Measurements from ENCODE around the gene SCNN1B. TPM values are rescaled to one million over a fixed set of nuclear protein-coding genes. Genes with fewer than 3 reads are reported as not detected.

The SCNN1B gene
- total RNA-seq, 2 experiments from 2014 or later = not detected

DNA sequence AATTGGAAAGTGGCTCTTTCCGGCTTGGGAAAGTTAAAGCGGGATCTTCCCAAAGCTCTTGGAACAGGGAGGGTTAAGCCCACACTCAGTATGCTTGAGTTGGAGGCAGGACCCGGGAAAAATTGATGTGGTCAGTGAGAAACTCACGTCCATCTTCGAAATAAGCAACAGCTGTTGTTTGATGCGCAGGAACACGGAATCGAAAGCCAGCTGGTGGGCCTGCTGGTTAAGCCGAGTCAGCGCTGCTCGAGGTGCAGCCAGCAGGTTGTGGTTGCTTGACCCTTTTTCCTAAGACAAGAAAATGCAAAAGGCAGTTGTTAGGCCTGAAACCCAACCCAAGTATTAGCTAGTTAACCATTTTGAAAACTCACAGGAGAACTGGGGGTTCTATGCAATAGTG, 101.4 kb downstream of the SCNN1B start:
- H3K36me3 Mint-ChIP-seq (ENCODE audit: low read depth) = peaks cover 17% of the 10 kb centered on the region
- no peaks in the 10 kb centered on the region for H3K9me3 Mint-ChIP-seq
- DNase-seq = no peak
- no peaks in the 10 kb centered on the region for H3K27me3 Mint-ChIP-seq
- H3K4me3 Mint-ChIP-seq = no peak overlapping the region
- ChIA-PET CTCF (interaction anchor here (0.6 to 0.8 kb wide), 2 partner anchors 12 to 222 kb away, joined by 4 read pairs; no protein-coding TSS in a partner anchor), POLR2A (no interaction called here)
- no peaks in the 10 kb centered on the region for H3K4me1 Mint-ChIP-seq
- no peak overlapping the region for H3K27ac Mint-ChIP-seq

GRCh38 chr16:23406024-23406423, 103.9 kb downstream of the SCNN1B start:
- ChIA-PET CTCF (no interaction called here), POLR2A (no interaction called here)
- Mint-ChIP-seq H3K9me3 (no peaks in the 10 kb centered on the region), H3K4me3 (no peak overlapping the region), H3K4me1 (no peaks in the 10 kb centered on the region), H3K27ac (no peak overlapping the region), H3K27me3 (no peaks in the 10 kb centered on the region), H3K36me3 (ENCODE audit: low read depth) (peaks cover 16% of the 10 kb centered on the region)
- DNase-seq = no peak

- H3K9me3 Mint-ChIP-seq = no peaks in the 10 kb centered on the region
- no peaks in the 10 kb centered on the region for H3K4me1 Mint-ChIP-seq
- ChIA-PET POLR2A (no interaction called here), CTCF (no interaction called here)
- peaks cover 18% of the 10 kb centered on the region for H3K36me3 Mint-ChIP-seq (ENCODE audit: low read depth)
- H3K4me3 Mint-ChIP-seq = no peak overlapping the region
- no peaks in the 10 kb centered on the region for H3K27me3 Mint-ChIP-seq
- no peak overlapping the region for H3K27ac Mint-ChIP-seq
- no peak for DNase-seq
Observed at GRCh38 chr16:23406546-23407240, 104.6 kb downstream of the SCNN1B start.

- Mint-ChIP-seq H3K27me3 (no peaks in the 10 kb centered on the region), H3K36me3 (ENCODE audit: low read depth) (peaks cover 18% of the 10 kb centered on the region), H3K4me1 (no peaks in the 10 kb centered on the region), H3K27ac (no peak overlapping the region), H3K4me3 (no peak overlapping the region), H3K9me3 (no peaks in the 10 kb centered on the region)
- no peak for DNase-seq
- ChIA-PET POLR2A (no interaction called here), CTCF (no interaction called here)
Observed at GRCh38 chr16:23407436-23408127, 105.5 kb downstream of the SCNN1B start.

DNA sequence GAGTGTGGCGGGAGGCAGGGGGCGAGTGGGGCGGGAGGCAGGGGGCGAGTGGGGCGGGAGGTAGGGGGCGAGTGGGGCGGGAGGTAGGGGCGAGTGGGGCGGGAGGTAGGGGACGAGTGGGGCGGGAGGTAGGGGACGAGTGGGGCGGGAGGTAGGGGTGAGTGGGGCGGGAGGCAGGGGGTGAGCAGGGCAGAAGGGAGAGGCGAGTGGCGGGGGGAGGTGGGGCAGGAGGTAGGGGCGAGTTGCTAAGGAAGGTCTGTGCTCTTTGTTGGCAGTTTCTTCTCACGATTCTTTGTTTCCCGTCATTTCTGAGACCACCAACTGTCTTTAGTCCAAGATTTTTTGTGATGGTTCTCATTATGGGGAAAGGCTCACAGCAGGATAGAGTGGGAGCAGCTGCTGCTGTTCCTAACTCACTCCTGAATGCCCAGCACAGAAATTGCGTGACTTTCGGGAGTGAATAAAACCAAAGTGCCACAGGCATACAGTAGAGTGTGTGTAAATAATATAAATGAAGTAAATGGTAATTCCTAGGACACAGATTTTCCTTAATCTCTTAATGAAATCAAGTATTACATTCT, 106.2 kb downstream of the SCNN1B start:
- Mint-ChIP-seq H3K4me1 (no peaks in the 10 kb centered on the region), H3K4me3 (no peak overlapping the region), H3K27ac (no peak overlapping the region), H3K27me3 (no peaks in the 10 kb centered on the region), H3K36me3 (ENCODE audit: low read depth) (peaks cover 14% of the 10 kb centered on the region), H3K9me3 (no peaks in the 10 kb centered on the region)
- ChIA-PET CTCF (no interaction called here), POLR2A (no interaction called here)
- no peak for DNase-seq

GRCh38 chr16:23408823-23409298, 106.8 kb downstream of the SCNN1B start:
- POLR2A ChIA-PET = no interaction called here
- peaks cover 16% of the 10 kb centered on the region for H3K36me3 Mint-ChIP-seq (ENCODE audit: low read depth)
- CTCF ChIA-PET = no interaction called here

DNA sequence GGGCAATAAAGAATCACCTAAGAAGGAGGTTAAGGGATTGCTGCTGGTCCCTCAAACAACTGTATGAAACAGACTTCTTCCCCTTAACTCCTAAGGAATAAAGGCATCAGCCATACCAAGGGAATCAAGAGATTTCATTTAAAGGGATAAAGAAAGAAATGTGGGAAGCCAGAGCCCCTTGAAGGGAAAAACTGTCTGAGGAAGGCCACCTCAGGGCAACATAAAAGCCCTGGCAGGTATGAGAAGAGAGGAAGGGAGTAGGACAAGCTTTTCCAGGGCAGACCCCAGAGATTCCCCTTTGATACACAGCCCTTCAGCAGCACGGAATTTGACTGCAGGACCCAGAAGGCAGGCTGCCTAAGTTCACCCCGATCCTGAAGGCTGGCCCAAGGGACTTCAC, 107.4 kb downstream of the SCNN1B start:
- DNase-seq = no peak
- Mint-ChIP-seq H3K9me3 (no peaks in the 10 kb centered on the region), H3K27me3 (no peaks in the 10 kb centered on the region), H3K36me3 (ENCODE audit: low read depth) (peaks cover 14% of the 10 kb centered on the region), H3K4me1 (no peaks in the 10 kb centered on the region), H3K4me3 (no peak overlapping the region), H3K27ac (peak overlapping the region; percentile 29)
- POLR2A ChIA-PET = no interaction called here
- CTCF ChIA-PET = no interaction called here

More at GRCh38 chr16:23408823-23409298, 106.8 kb downstream of the SCNN1B start:
- Mint-ChIP-seq H3K9me3 (no peaks in the 10 kb centered on the region), H3K4me1 (no peaks in the 10 kb centered on the region), H3K27me3 (no peaks in the 10 kb centered on the region), H3K4me3 (no peak overlapping the region), H3K27ac (no peak overlapping the region)
- DNase-seq = no peak

GRCh38 chr16:23410176-23410575, 108.1 kb downstream of the SCNN1B start:
- DNase-seq = no peak
- Mint-ChIP-seq H3K27me3 (no peaks in the 10 kb centered on the region), H3K27ac (no peak overlapping the region), H3K9me3 (no peaks in the 10 kb centered on the region), H3K36me3 (ENCODE audit: low read depth) (peaks cover 14% of the 10 kb centered on the region), H3K4me3 (no peak overlapping the region), H3K4me1 (no peaks in the 10 kb centered on the region)
- POLR2A ChIA-PET = no interaction called here
- CTCF ChIA-PET = interaction anchor here (0.6 kb wide), 1 partner anchor 11 kb away, joined by 3 read pairs; no protein-coding TSS in a partner anchor

GRCh38 chr16:23414731-23415130, 112.6 kb downstream of the SCNN1B start:
- Mint-ChIP-seq H3K27me3 (no peaks in the 10 kb centered on the region), H3K4me1 (no peaks in the 10 kb centered on the region), H3K27ac (no peak overlapping the region), H3K9me3 (no peaks in the 10 kb centered on the region), H3K36me3 (ENCODE audit: low read depth) (peaks cover 17% of the 10 kb centered on the region), H3K4me3 (no peak overlapping the region)
- ChIA-PET POLR2A (no interaction called here), CTCF (interaction anchor here (0.7 to 1.5 kb wide), 3 partner anchors 10 to 25 kb away, joined by 3 to 4 read pairs (median 4); no protein-coding TSS in a partner anchor)
- DNase-seq = no peak

- no peaks in the 10 kb centered on the region for H3K27me3 Mint-ChIP-seq
- no peak for DNase-seq
- H3K36me3 Mint-ChIP-seq (ENCODE audit: low read depth) = peaks cover 12% of the 10 kb centered on the region
- ChIA-PET POLR2A (no interaction called here), CTCF (no interaction called here)
- H3K4me1 Mint-ChIP-seq = no peaks in the 10 kb centered on the region
- H3K4me3 Mint-ChIP-seq = no peak overlapping the region
- no peaks in the 10 kb centered on the region for H3K9me3 Mint-ChIP-seq
- no peak overlapping the region for H3K27ac Mint-ChIP-seq
Observed at GRCh38 chr16:23416816-23417215, 114.7 kb downstream of the SCNN1B start.

- H3K27ac Mint-ChIP-seq = no peak overlapping the region
- no peaks in the 10 kb centered on the region for H3K27me3 Mint-ChIP-seq
- no peak for DNase-seq
- H3K36me3 Mint-ChIP-seq (ENCODE audit: low read depth) = peaks cover 13% of the 10 kb centered on the region
- H3K4me3 Mint-ChIP-seq = no peak overlapping the region
- POLR2A ChIA-PET = no interaction called here
- no peaks in the 10 kb centered on the region for H3K4me1 Mint-ChIP-seq
- CTCF ChIA-PET = interaction anchor here (1.1 kb wide), 2 partner anchors 9 to 14 kb away, joined by 3 read pairs; no protein-coding TSS in a partner anchor
- H3K9me3 Mint-ChIP-seq = no peaks in the 10 kb centered on the region
Observed at GRCh38 chr16:23420011-23420410, 117.9 kb downstream of the SCNN1B start.

DNA sequence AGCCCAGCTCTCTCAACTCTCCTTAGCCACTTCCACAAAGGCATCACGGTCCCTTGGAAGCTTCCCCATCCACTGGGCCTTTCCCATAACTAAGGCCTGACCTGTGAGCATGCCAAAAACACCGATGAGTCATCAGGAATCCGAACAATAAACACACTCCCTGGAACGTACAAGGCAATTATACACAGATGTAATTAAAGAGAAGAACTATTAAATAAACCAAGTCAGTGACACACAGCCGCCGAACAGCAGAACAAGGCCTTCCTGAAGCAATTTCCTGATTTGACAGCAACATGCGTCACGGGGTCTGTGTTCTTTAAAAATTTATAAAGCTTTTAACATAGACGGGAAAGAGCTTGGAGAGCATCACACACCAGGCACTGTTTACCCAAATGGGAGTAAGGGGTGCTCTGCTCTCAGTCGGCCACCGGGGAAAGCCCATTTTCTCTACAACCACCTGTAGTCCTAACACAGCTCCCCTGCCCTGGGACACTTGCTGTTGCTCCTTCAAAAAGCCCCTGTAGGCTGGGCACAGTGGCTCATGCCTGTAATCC, 121.5 kb downstream of the SCNN1B start:
- ChIA-PET POLR2A (no interaction called here), CTCF (no interaction called here)
- no peaks in the 10 kb centered on the region for H3K4me1 Mint-ChIP-seq
- no peaks in the 10 kb centered on the region for H3K9me3 Mint-ChIP-seq
- H3K27ac Mint-ChIP-seq = no peak overlapping the region
- H3K36me3 Mint-ChIP-seq (ENCODE audit: low read depth) = peaks cover 13% of the 10 kb centered on the region
- no peak for DNase-seq
- H3K27me3 Mint-ChIP-seq = no peaks in the 10 kb centered on the region
- H3K4me3 Mint-ChIP-seq = no peak overlapping the region

GRCh38 chr16:23424292-23424958, 122.3 kb downstream of the SCNN1B start:
- Mint-ChIP-seq H3K4me3 (no peak overlapping the region), H3K27me3 (no peaks in the 10 kb centered on the region), H3K36me3 (ENCODE audit: low read depth) (peaks cover 15% of the 10 kb centered on the region), H3K27ac (no peak overlapping the region), H3K9me3 (no peaks in the 10 kb centered on the region), H3K4me1 (no peaks in the 10 kb centered on the region)
- DNase-seq = no peak
- ChIA-PET POLR2A (no interaction called here), CTCF (interaction anchor here (1.9 kb wide), 1 partner anchor 10 kb away, joined by 15 read pairs; no protein-coding TSS in a partner anchor)

Data from activated CD4-positive, alpha-beta T cell treated with anti-CD3 and anti-CD28 coated beads, Interleukin-2, amount 10 ng/mL, durations not matched to agents 7 days and 5 days (primary cell).